HG02981 (cell line): Measurements from ENCODE around the gene PRSS50.
"Not testable (repeated sequence)": the region's sequence is repeated elsewhere in the genome, so short reads cannot be mapped to it uniquely, and the experiment has no call there.

Experiments used
- ATAC-seq: cut with Tn5 transposase; IDR thresholded peaks from one replicate; pipeline ENCODE4 v1.9.1; 2021; ENCODE audit warnings: mild to moderate bottlenecking, moderate library complexity; ENCODE audit not compliant: unreplicated experiment

PRSS50 gene

DNA sequence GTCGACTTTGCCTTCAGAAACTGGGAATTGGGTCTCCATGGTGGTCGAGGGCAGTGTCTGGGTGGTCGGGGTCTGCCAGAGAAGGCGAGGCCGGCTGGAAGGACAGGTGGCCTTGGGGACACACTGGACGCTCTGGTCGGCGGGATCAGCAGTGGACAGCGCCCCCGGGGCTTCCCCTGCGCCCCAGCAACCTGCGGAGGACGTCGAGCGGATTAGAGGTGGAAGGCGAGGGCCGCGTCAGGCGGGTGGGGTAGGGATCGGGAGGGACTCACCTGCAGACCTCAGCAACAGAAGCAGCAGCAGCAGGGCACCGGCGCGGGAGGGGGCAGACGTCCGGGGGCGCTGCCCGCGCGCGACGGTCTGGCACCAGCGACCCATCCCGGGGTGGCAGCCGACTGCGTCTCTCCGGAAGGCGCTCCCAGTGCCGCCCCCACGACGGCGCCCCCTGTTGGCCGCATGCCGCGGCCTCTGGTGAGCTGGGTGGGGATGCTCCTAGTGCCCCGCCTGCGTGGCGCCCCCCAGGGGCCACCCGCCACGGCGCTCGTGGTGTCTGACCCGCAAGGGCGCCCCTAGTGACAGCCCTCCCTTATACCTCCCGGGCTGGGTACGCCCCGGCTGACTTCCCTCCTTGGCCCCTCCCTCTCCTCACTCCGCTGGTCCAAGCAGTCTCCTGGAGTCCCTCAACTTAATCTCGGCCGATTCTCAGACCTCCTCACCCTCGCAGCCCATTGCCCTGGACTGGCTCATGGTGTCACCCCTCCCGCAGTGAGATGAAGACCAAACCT, at the start of gene PRSS50:
TSS of gene PRSS50 (minus strand) at position 423 of the 785 bp plus-strand sequence. CDS start at position 378, 45 bp downstream.
- ATAC-seq = no peak

DNA sequence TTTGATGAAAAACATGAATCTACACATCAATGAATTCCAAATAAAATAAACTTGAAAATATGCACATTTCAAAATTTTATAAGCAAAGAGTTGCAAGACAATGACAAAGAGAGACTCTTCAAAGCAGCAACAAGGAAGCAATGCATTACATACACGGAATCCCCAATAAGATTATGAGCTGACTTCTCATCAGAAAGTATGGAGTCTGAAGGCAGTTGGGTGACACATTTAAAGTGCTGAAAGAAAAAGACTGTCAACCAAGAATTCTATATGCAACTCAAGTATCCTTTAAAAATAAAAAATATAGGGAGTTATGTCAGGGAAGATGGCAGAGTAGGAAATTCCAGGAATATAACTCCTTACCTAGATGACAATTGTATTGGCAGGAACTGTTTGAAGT, 46.5 kb upstream of the PRSS50 start:
- ATAC-seq = no peak

GRCh38 chr3:46763178-46763577, 45.5 kb upstream of the PRSS50 start:
- ATAC-seq = no peak

DNA sequence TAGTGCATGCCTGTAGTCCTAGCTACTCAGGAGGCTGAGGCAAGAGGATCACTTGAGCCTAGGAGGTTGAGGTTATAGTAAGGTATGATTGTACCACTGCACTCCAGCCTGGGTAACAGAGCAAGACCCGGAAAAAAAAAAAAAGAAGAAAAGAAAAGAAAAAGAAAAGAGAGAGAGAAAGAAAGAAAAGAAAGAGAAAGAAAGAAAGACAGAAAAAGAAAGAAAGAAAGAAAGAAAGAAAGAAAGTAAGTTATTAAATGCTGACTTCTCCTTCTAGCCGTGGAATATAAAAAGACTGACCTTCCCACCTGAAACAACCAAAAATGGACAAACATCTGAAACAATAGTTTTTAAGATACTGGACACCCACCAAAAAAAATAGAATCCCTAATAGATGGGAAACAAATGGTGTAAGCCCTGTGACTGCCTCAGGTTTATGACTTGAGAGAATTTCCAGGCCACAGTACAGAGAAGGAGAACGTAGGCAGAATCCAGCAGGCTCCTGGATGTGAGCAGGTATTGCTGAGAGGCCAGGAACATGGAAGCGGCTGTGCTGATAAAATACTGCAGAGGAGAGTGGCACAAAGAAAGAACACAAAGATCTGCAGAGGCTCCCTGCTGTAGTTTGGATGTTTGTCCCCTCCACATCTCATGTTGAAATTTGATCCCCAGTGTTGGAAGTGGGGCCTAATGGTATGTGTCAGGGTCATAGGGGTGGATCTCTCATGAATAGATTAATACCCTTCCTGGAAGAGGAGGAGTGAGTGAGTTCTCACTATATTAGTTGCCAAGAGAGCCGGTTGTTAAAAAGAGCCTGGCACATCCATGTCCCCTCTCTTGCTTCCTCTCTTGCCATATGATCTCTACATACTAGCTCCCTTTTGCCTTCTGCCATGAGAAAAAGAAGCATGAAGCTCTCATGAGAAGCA, 41.8 kb upstream of the PRSS50 start:
- ATAC-seq = no peak

DNA sequence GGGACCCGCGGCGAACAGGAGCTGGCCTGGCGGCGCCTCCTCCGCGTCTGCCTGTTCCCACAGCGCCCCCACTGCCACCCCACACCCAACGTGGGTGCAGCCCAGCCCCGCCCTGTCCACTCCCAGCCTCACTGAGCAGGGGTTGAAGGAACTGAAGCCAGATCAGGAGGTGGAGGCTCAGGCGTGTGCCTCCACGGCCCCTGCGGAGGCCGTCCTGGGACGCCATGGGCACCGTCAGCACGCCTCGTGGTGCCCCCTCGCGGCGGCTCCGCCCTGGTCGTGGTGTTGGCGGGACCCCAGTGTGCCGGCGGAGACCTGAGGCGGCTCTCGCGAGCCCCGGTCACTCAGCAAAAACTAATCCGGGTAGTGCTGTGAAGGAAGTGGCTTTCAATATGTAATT, 39.0 kb upstream of the PRSS50 start:
- ATAC-seq = no peak

DNA sequence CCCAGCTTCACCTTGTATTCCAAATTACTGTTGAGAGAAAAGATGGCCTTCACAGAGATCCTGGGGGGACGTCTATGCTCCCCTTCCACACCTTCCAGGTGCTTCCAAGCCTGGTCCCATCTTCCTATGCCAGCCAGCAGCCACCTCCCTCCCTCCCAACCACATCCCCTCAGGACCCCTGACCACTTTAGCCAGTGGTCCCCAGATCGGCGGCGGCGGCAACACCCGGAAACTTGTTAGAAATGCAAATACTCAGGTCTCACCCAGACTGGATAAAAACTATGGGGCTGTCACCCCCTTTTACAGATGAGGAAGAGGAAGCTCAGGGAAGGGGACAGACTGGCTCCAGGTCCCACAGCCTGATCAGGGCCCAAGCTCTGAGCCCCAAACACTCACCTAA, 38.0 kb upstream of the PRSS50 start:
- no peak for ATAC-seq

DNA sequence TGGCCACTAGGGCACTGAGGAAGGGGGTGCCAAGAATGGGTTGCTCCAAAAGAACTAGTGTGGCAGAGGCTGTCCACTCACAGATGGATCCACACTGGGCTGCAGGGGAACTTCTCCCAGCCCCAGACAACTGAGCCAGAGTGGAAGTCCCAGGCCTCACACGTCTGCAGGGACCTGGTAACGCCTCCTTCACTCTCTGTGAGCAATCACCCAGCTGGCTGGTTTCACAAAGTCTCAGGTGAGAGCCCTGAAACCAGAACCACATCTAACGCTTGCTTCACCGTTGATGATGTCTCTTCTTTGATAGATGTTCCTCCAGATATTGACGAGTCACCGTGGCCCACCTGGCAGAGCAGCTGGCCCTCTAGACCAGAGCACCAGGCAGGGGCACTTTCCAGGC, 35.5 kb upstream of the PRSS50 start:
- ATAC-seq = not testable (repeated sequence)

DNA sequence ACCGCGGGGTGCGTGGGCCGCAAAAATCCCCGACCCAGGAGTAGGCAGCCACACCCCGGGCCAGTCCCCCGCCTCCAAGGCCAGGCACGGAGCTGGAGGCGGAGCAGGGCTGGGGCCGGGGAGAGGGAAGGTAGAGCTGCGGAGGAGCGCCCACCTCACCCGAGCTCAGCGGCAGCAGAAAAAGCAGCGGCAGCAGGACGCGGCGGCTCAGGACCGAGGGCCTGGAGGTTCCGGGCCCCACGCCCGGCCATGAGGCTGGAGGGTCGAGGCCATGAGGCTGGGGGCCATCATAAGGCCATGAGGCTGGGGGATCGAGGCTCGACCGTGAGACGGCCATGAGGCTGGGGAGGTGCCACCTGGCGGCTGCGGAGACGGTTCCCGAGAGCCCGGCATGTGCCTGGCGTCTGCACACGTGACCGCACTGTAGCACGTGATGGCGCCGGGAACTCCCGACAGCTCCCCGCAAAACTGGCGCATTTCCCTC, 32.9 kb upstream of the PRSS50 start:
- no peak for ATAC-seq

- no peak for ATAC-seq
Measured at GRCh38 chr3:46749129-46749528, 31.5 kb upstream of the PRSS50 start.

DNA sequence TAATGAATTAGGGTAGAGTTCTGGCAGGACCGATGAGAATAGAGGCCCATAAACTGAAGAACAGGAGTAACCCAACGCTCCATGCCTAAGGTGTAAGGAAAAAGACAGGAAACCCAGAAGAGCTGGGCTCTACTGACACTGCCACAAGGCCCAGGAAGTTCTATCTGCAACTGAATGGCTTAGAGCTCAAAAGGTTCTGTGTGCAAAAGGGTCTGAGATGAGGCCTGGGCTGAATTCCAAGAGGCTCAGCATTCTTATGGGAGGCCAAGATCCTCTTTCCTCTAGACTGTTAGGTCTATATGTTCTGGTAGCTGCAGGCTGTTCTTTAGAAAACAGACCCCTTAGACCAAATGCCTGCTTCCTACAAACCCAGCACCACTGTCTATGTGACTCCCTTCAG, 30.5 kb upstream of the PRSS50 start:
- ATAC-seq = no peak

DNA sequence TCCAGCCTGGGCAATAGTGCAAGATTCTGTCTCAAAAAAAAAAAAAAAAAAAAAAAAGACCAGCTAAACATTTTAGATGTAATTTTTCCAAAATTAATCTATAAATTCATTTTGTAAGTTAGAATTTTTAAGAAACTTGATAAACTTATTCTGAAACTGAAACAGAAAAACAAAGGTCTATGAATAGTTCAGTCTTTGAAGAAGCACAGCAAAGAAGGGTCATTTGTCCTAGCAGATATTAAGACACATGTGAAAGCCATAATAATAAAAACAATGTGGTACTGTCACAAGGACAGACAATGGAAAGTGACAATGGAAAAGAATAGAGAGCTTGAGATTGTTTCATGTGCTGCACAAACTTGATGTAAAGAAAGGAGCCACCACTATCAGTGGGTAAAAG, 29.0 kb upstream of the PRSS50 start:
- ATAC-seq = no peak

DNA sequence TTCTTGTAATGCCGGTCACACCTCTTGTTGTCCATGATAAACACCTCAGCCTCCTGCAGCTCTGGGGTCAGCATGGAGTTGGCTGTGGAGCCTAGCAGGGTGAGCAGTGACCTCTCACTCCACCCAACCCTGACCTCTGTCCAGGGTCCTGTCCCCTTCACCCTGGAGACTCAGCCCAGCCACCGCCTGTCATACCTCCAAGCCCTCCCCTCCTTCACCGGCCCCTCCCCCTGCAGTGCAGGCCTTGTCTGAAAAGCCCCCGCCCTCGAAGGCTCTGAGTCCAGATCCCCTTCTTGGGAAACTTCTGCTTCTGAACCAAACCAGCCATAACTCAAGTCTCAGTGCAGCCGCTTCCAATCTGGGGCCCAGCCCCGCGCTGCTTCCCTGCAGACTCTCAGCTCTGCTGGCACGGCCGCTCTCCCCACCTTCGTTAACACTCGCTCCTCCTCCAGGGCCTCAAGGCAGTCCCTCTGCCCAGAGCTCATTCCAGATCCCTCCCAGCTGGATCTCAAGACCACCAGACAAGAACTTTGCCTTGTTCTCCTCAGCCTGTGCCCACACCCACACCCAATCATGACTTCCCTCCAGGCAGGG, 25.4 kb upstream of the PRSS50 start:
- ATAC-seq = no peak

- not testable (repeated sequence) for ATAC-seq
Measured at GRCh38 chr3:46739565-46739964, 21.9 kb upstream of the PRSS50 start.

DNA sequence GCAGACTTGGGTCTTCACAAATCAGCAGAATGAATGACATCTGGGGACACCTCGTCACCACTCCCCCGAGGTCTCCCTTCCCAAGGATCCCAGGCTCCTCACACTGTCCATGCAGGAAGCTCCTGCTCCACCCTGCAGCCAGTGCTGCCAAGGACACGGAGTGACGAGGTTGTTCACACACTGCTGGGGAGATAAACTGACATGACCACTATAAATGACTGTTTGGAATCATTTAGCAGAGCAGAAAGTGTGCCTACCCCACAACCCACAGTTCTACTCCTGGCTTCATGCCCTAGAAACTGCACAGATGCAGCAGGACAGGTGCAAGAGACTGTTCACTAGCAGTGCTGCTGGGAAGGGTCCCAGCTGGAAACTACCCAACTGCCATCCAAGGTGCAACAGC, 19.7 kb upstream of the PRSS50 start:
- no peak for ATAC-seq

DNA sequence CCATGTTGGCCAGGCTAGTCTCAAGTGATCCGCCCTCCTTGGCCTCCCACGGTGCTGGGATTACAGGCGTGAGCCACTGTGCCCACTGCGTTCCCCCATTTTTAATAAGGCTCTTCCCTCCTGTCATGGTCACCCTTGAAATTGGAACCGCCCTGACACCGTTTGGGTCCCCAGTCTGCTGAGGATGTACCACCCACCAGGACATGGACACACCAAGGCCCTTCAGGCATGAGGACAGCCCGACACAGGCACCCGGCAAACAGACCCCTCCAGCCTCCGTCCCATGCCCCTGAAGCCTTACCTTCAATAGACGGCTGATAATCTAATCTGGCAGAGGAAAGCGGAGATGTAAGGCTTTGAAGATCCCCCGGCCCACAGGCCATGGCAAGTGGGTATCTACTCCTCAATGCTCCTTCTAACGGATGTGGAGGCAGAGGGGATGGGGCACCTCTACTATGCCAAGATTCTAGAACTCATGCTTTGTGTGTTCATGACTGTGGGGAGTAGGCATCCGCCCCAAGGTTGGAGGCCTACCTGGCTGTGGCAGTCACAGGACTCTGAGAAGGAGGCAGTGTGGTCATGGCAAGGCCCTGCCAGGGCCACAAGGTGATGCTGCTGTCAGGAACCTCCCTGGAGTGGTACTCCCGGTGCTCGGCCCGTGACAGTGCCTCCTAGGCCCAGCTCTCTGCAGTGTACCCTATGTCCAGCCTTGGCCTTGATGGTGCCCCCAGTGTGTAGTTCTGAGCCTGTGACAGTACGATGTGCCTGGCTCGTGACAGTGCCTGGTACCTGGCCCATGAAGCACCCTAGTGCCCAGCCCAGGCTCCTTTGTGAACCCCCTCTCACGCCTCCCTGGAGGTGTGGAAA, 18.6 kb upstream of the PRSS50 start:
- ATAC-seq = no peak

GRCh38 chr3:46734773-46735172, 17.1 kb upstream of the PRSS50 start:
- ATAC-seq = no peak

GRCh38 chr3:46733026-46733800, 15.5 kb upstream of the PRSS50 start:
- no peak for ATAC-seq

- no peak for ATAC-seq
Measured at GRCh38 chr3:46731795-46732194, 14.1 kb upstream of the PRSS50 start.

GRCh38 chr3:46730819-46731218, 13.2 kb upstream of the PRSS50 start:
- no peak for ATAC-seq

GRCh38 chr3:46729038-46729437, 11.4 kb upstream of the PRSS50 start:
- no peak for ATAC-seq
